ENCODE measurements around the gene OBSCN.
"Not testable (repeated sequence)": the region's sequence is repeated elsewhere in the genome, so short reads cannot be mapped to it uniquely, and the experiment has no call there.

OBSCN gene

GRCh38 chr1:228259368-228259894 lies 51.6 kb downstream of the OBSCN start:
- no peak for DNase-seq (ENCODE audit: low spot score)

GRCh38 chr1:228259951-228260350 lies 52.1 kb downstream of the OBSCN start:
- no peak for DNase-seq (ENCODE audit: low spot score)

DNA sequence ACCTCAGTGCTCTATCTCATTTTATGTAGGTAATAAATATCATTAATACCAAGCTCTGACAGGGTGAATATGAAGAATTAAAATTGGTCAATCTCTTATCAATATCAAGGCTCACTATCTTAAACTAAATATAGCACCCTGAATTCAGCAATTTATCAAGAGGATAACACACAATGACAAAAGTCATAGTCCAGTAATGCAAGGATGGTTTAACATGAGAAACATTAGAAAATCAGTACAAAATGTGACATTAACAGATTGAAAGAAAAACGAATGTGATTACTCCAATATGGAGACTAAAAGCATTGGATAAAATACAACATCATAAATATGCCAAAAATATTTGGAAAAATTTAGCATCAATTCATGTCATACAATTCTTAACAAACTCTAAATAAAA lies 53.9 kb downstream of the OBSCN start:
- no peak for DNase-seq (ENCODE audit: low spot score)

GRCh38 chr1:228262475-228262874 lies 54.6 kb downstream of the OBSCN start:
- DNase-seq (ENCODE audit: low spot score) = no peak

- DNase-seq (ENCODE audit: low spot score) = no peak
These were observed 55.8 kb downstream of the OBSCN start for GRCh38 chr1:228263636-228264035.

- DNase-seq (ENCODE audit: low spot score) = no peak
These were observed 56.4 kb downstream of the OBSCN start for GRCh38 chr1:228264090-228264829.

DNA sequence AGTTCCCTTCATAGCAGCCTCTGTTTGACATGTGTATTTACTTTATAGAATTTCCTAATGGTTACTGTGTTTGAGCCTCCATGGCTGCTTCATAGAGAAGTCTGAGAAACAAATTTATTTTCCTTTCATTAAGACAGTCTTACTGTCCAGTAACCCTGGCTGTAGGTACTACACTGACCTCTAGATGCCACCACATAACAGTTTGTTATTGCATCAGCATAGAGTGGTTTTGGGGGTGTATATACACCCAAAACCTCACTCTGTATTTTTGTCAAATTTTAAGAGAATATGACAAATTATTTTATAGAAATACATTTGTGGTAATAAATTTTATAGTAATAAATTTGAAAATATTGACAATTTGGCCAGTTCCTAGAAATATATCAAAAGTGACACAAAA lies 57.3 kb downstream of the OBSCN start:
- DNase-seq (ENCODE audit: low spot score) = peak; percentile 52

DNA sequence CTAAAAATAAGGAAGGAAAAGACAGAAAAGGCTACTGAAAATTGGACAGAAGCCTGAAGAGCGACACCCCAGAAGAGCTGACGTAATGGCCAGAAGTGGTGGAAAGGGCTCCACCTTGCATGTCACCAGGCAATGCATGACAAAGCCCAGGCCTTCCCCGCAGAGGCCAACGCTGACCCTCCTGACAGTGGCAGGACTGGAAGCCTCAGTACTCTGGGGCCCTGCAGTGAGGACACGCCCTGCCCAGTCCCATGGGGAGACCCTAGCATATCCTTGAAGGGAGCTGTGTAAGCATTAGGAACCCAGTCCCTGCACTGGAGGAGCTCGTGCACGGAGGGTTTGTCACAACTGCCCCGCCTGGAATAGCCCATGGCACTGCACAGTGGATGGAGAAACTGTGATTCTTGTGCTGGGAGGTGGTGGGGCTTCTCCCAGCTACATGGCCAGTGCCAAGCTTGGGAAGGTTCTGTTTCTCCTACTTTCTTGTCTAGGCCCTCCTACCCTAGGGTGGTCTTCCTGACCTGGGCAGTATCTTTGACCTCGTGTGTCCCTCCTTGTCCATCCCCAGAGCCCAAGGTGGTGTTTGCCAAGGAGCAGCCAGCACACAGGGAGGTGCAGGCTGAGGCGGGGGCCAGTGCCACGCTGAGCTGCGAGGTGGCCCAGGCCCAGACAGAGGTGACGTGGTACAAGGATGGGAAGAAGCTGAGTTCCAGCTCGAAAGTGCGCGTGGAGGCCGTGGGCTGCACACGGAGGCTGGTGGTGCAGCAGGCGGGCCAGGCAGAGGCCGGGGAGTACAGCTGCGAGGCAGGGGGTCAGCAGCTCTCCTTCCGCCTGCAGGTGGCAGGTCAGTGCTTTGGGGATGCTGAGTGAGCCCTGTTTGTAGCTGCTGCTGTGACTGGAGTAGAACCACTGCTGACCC lies 60.4 kb downstream of the OBSCN start:
- no peak for DNase-seq (ENCODE audit: low spot score)

DNA sequence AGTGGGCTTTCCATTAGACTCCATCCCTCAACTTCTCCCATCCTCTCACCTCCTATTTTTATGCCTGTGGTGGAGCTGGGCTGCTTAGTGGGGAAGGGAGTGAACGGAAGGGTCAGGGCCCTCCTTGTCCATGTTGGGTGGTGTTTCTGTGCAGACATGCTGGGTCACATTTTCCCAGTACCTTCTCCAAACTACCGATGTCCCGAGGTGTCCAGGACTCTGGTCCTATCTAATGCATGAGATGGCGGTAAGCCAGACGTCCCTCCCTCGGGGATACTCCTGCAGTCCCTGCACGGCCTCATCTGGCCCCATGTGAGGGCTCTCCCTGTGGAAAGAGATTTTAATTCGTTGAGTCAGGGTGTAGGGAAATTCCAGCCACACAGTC lies 61.0 kb downstream of the OBSCN start:
- DNase-seq (ENCODE audit: low spot score) = peak; percentile 7

DNA sequence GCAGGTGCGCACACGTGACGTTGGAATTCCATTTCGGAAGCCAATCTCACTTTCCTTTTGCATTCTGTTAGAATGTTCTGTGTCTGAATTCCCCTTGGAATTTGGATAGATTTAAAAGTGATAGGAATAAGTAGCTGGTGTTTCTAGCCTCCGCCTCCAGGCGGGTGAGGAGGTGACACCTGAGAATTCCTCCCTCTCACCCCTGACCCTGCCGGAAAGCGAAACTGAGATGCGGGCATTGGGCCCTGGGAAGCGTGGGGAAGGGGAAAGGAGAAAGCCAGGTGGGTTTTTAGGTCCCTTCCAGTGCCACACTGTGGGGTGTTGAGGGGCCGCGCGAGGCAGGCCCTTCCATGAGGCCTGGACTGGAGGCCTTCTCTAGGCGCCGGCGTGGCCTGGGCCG lies 61.6 kb downstream of the OBSCN start:
- not testable (repeated sequence) for DNase-seq (ENCODE audit: low spot score)

DNA sequence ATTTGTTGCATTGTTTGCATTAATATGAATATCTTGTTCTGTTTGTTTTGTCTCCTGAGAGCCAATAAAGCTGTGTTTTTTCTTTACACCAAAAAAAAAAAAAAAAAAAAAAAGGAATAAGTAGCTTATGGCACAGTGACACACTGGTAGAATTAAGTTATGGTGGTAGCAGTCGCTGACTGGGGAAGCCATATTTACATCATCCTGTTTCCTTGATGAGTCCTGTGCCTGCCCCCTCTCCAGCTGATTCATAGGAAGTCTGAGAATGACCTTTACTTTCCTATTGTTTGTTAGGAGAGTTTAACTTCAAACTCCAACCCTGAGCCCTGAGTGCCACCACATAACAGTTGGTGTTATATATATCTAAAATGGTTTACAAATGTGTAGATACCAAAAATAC lies 62.2 kb downstream of the OBSCN start:
- DNase-seq (ENCODE audit: low spot score) = peak; percentile 38

DNA sequence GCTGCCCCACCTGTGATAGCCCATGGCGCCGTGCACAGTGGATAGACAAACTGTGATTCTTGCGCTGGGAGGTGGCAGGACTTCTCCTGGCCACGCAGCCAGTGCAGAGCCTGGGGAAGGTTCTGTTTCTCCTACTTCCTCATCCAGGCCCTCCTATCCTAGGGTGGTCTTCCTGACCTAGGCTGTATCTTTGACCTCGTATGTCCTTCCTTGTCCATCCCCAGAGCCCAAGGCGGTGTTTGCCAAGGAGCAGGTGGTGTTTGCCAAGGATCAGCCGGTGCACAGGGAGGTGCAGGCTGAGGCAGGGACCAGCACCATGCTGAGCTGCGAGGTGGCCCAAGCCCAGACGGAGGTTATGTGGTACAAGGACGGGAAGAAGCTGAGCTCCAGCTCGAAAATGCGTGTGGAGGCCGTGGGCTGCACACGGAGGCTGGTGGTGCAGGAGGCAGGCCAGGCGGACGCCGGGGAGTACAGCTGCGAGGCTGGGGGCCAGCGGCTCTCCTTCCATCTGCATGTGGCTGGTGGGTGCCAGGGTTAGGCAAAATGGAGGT lies 63.9 kb downstream of the OBSCN start:
- DNase-seq (ENCODE audit: low spot score) = no peak

GRCh38 chr1:228272331-228272791 lies 64.5 kb downstream of the OBSCN start:
- no peak for DNase-seq (ENCODE audit: low spot score)

GRCh38 chr1:228272831-228273571 lies 65.2 kb downstream of the OBSCN start:
- DNase-seq (ENCODE audit: low spot score) = no peak

GRCh38 chr1:228273720-228274451 lies 66.0 kb downstream of the OBSCN start:
- DNase-seq (ENCODE audit: low spot score) = no peak

DNA sequence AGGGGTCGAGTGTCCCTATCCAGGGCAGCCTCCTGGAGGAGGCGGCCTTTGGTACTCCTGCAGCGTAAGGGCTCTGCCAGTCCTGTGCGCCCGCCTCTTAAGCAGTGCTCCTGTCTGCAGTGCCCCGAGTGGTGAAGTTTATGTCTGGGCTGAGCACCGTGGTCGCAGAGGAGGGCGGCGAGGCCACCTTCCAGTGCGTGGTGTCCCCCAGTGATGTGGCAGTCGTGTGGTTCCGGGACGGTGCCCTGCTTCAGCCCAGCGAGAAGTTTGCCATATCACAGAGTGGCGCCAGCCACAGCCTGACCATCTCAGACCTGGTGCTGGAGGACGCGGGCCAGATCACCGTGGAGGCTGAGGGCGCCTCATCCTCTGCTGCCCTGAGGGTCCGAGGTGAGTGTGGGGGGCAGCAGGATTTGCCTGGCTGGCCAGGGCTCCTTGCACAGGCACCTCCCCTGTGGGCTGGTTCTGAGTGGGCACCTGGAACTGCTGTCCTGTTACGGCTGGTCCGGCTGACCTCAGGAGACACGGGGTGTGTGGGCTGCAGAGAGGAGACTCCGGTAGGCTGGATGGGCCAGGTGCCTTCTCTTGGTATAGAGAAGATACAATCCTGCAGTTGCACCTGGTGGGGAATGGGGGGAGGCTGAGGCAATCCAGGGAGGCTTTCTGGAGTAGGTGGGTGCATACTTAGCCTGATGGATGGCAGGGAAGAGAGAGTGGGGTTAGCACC lies 66.8 kb downstream of the OBSCN start:
- DNase-seq (ENCODE audit: low spot score) = no peak

DNA sequence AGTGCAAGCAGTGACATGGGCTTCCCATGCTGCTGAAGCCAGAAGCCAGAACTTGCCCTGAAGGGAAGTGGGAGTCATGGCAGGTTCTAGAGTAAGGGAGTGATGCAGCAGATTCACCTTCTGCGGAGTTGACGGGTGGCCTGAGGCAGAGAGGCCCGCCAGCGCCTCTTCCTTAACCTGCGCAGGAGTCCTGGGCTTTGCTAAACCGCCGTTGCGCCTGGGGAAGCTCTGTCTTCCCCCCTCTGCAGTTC lies 67.3 kb downstream of the OBSCN start:
- no peak for DNase-seq (ENCODE audit: low spot score)

DNA sequence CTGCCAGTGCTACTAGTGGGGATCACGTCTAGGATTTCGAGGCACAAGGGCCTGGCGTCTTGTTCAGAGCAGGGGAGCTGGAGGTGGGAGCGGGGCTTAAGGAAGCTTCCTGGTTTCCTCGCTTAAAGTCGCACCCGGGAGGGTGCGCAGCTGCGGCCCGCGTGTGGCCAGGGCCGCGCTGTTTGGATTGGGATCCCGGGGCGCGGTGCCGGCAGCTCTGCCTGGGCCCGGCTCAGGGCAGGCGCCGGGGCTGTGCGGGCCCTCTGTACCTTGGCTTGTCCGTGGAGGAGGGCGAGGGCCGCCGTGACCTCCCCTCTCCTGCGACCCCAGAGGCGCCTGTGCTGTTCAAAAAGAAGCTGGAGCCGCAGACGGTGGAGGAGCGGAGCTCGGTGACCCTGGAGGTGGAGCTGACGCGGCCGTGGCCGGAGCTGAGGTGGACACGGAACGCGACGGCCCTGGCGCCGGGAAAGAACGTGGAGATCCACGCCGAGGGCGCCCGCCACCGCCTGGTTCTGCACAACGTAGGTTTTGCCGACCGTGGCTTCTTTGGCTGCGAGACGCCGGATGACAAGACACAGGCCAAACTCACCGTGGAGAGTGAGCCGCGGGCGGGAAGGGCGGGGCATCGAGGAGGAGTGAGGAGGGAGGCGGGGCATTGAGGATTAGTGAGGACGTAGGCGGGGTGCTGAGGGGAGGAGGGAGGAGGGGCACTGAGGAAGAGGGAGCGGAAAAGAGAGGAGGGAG lies 67.8 kb downstream of the OBSCN start:
- peak; percentile 95 for DNase-seq (ENCODE audit: low spot score)

GRCh38 chr1:228276174-228276831 lies 68.5 kb downstream of the OBSCN start:
- no peak for DNase-seq (ENCODE audit: low spot score)

Measured in GM03348 (cell line).